GM12874 (cell line): ENCODE data around the gene NEK2.

Experiments
- CTCF ChIP-seq: IDR thresholded peaks from 2 replicates; pipeline ENCODE4 v1.5.1; 2011; ENCODE audit warnings: low read depth, mild to moderate bottlenecking, control low read depth, low read length, moderate library complexity; ENCODE audit not compliant: insufficient read depth

NEK2 gene

DNA sequence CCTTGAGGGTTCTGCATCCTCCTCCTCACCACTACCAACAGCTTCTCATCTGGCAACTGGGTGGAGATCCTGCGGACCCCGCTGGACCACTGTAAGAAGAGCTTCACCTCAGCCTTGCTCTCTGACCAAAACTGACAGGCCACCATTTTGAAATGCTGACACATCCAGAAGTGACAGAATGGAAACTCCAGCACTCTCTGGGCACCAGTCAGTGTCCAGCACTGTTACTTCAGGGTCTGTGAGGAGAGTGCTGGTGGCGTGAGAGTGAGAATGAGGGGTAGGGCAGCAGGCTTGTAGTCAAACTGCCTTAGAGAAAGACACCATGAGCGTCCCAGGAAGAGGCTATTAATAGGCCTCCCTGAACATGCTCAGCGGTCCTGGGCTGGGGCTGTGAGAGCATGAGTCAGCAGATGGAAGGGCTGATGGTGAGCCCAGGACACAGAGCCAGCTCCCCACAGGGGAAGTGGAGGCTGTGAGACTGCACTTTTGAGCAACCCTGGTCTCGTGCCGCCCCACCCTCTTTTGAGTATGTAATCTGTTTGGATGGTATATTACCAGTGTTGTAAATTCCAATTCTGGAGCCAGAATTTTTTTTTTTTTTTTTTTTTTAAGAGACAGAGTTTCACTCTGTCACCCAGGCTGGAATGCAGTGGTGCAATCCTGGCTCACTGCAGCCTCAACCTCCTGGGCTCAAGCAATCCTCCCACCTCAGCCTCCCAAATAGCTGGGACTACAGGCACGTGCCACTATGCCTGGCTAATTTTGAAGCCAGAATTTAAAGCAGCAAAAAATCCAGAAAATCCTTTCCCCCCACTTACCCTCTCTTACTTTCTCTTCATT is 62.1 kb downstream of the NEK2 start:
- no peak for TF ChIP-seq CTCF

DNA sequence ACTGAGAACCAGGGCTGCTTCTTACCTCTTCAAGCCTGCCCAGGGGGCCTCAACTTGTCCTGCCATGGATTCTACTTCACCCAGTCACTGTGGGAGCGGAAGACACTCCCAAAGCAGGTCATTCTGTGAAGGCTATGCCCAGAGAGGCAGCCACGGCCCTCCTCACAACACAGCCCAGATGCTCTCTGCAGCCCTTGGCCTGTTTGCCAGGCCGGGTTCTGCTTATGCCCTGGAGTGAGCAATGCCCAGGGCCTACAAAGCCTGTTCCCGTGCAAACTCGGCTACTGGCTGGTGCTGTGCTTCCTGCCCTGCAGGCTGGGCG is 62.7 kb downstream of the NEK2 start:
- TF ChIP-seq CTCF = no peak
